Left renal pelvis (tissue), 4 donors: Measurements from ENCODE around the gene ATRAID. TPM values are rescaled to one million over a fixed set of nuclear protein-coding genes. Genes with fewer than 3 reads are reported as not detected.

Experiments
- polyA plus RNA-seq, 4 donors: library from polyadenylated mRNA; unstranded; fragments of 120-200 nt; gene quantifications; one replicate each; pipeline ENCODE4 v1.2.1, GENCODE V29; 2013; ENCODE audit not compliant: insufficient read length in 4 of 4

ATRAID gene
- polyA plus RNA-seq, 4 donors: 142 to 162 (median 153) TPM

Other genes with a start within 250 kb of the ATRAID start
- 10 to 100 TPM; 10.2 to 17.8 (median 13.1) TPM for gene MAPRE3, start 241.4 kb upstream of the ATRAID start, polyA plus RNA-seq
- gene TMEM214, start 179.1 kb upstream of the ATRAID start, polyA plus RNA-seq: 10 to 100 TPM; 56.9 to 90.7 (median 71.4) TPM
- gene AGBL5, start 160.4 kb upstream of the ATRAID start, polyA plus RNA-seq: 10 to 100 TPM; 30.8 to 66.8 (median 61.1) TPM
- 100 to 1,000 TPM; 212 to 268 (median 247) TPM for gene OST4, start 140.4 kb upstream of the ATRAID start, polyA plus RNA-seq
- 100 to 1,000 TPM in 2 of 4 donors, 10 to 100 TPM in 2; 67.1 to 206 (median 91.1) TPM for gene EMILIN1, start 133.4 kb upstream of the ATRAID start, polyA plus RNA-seq
- 10 to 100 TPM in 3 of 4 donors, 1 to 10 TPM in 1; 6.0 to 52.3 (median 36.3) TPM for gene KHK, start 125.3 kb upstream of the ATRAID start, polyA plus RNA-seq
- gene CGREF1, start 92.9 kb upstream of the ATRAID start, polyA plus RNA-seq: 10 to 100 TPM in 1 of 4 donors, 1 to 10 TPM in 3; 4.4 to 10.5 (median 5.8) TPM
- 1 to 10 TPM in 2 of 4 donors, under 1 TPM in 2; 0.46 to 1.5 (median 0.95) TPM for gene ABHD1, start 88.2 kb upstream of the ATRAID start, polyA plus RNA-seq
- 10 to 100 TPM; 44.2 to 58.7 (median 47.3) TPM for gene PREB, start 77.4 kb upstream of the ATRAID start, polyA plus RNA-seq
- gene PRR30, start 72.6 kb upstream of the ATRAID start, polyA plus RNA-seq: not detected
- 1 to 10 TPM in 1 of 4 donors, under 1 TPM in 3; 0.59 to 3.2 (median 0.75) TPM for gene TCF23, start 63.0 kb upstream of the ATRAID start, polyA plus RNA-seq
- 10 to 100 TPM; 19.9 to 48.4 (median 35.2) TPM for gene SLC5A6, start 227 bp downstream of the ATRAID start, polyA plus RNA-seq
- gene CAD, start 5.3 kb downstream of the ATRAID start, polyA plus RNA-seq: 10 to 100 TPM; 33.7 to 61.4 (median 43.1) TPM
- gene SLC30A3, start 51.0 kb downstream of the ATRAID start, polyA plus RNA-seq: 1 to 10 TPM in 3 of 4 donors, under 1 TPM in 1; 0.98 to 8.7 (median 5.3) TPM
- gene DNAJC5G, start 63.4 kb downstream of the ATRAID start, polyA plus RNA-seq: 1 to 10 TPM in 1 of 4 donors, under 1 TPM in 3; 0.18 to 1.7 (median 0.46) TPM
- 1 to 10 TPM in 3 of 4 donors, under 1 TPM in 1; 0.07 to 6.4 (median 3.9) TPM for gene TRIM54, start 70.4 kb downstream of the ATRAID start, polyA plus RNA-seq
- gene UCN, start 96.4 kb downstream of the ATRAID start, polyA plus RNA-seq: 1 to 10 TPM in 2 of 4 donors, under 1 TPM in 2; 0.53 to 1.3 (median 0.88) TPM
- gene MPV17, start 111.1 kb downstream of the ATRAID start, polyA plus RNA-seq: 10 to 100 TPM; 72.0 to 89.4 (median 81.4) TPM
- 10 to 100 TPM; 50.5 to 77.6 (median 70.3) TPM for gene GTF3C2, start 144.7 kb downstream of the ATRAID start, polyA plus RNA-seq
- gene EIF2B4, start 158.3 kb downstream of the ATRAID start, polyA plus RNA-seq: 10 to 100 TPM; 37.5 to 59.3 (median 48.2) TPM
- 100 to 1,000 TPM in 3 of 4 donors, 10 to 100 TPM in 1; 92.7 to 112 (median 102) TPM for gene SNX17, start 158.6 kb downstream of the ATRAID start, polyA plus RNA-seq
- 10 to 100 TPM; 13.3 to 22.4 (median 15.2) TPM for gene ZNF513, start 168.7 kb downstream of the ATRAID start, polyA plus RNA-seq
- 10 to 100 TPM; 68.7 to 96.4 (median 94.3) TPM for gene PPM1G, start 197.6 kb downstream of the ATRAID start, polyA plus RNA-seq
- gene NRBP1, start 216.6 kb downstream of the ATRAID start, polyA plus RNA-seq: 100 to 1,000 TPM; 123 to 164 (median 134) TPM
- gene KRTCAP3, start 230.3 kb downstream of the ATRAID start, polyA plus RNA-seq: 1 to 10 TPM; 2.7 to 8.3 (median 6.5) TPM